Testis (tissue), 3 donors: ENCODE results near the gene FLACC1. TPM values are rescaled to one million over a fixed set of nuclear protein-coding genes. Genes with fewer than 3 reads are reported as not detected.

Source experiments
- DNase-seq: peaks from one replicate; pipeline ENCODE4 v3.0.0-alpha.2; 2019
- H3K27ac ChIP-seq, 2 donors: fragments of 200-600 bp; sonication (generic); one replicate each; pipeline ENCODE4 v1.5.1; 2019
- H3K27me3 ChIP-seq: fragments of 200-600 bp; sonication (generic); one replicate; pipeline ENCODE4 v1.5.1; 2019
- H3K36me3 ChIP-seq: fragments of 200-600 bp; sonication (generic); one replicate; pipeline ENCODE4 v1.5.1; 2017; ENCODE audit warnings: low read depth; ENCODE audit errors: missing control alignments
- H3K4me1 ChIP-seq: fragments of 200-600 bp; sonication (generic); one replicate; pipeline ENCODE4 v1.5.1; 2019
- H3K4me3 ChIP-seq, 2 donors: fragments of 200-600 bp; sonication (generic); one replicate each; pipeline ENCODE4 v1.5.1; 2017 to 2019
- H3K9me3 ChIP-seq: fragments of 200-600 bp; sonication (generic); one replicate; pipeline ENCODE4 v1.5.1; 2017
- POLR2A ChIP-seq: fragments of 450-650 bp; IDR thresholded peaks from one replicate; pipeline ENCODE4 v1.6.1; 2017; ENCODE audit warnings: antibody characterized with exemption, mild to moderate bottlenecking, moderate library complexity
- WGBS, 2 donors: methylation state at CpG; one replicate each; pipeline ENCODE4 v1.1.5; 2018; 5-methylcytosine and 5-hydroxymethylcytosine counted together
- intact Hi-C: fragments of 100-400 bp; cut with DNase I; formaldehyde crosslinking; loops from one replicate; pipeline ENCODE4 v1.15.1; 2023; ENCODE audit warnings: low total_unique reads
- polyA plus RNA-seq: library from polyadenylated mRNA; stranded (reverse); fragments of 350-450 nt; fragmentation: Illumina TruSeq; extraction: RNeasy Lipid Tissue Mini Kit (QIAGEN cat#74804); gene quantifications from one replicate; pipeline ENCODE4 v1.2.3, GENCODE V29; 2014; ENCODE audit warnings: low read depth, low replicate concordance; ENCODE audit not compliant: insufficient read depth
- total RNA-seq, 2 donors: library from RNA; depleted of rRNA; stranded (reverse); fragments of >200 nt; gene quantifications; one replicate each; pipeline ENCODE4 v1.2.3, GENCODE V29; 2016
- TF ChIP-seq, protein P1 (sequence below), 3 experiments: fragments of 450-650 bp in 2 of 3; fragments of 200-600 bp in 1 of 3; sonication (generic) in 1 of 3; IDR thresholded peaks; one replicate each; pipeline ENCODE4 v1.5.1; 2016 to 2019; ENCODE audit warnings: antibody characterized with exemption in 3 of 3, mild to moderate bottlenecking in 2 of 3, moderate library complexity in 1 of 3

The FLACC1 gene
- total and polyA plus RNA-seq, 3 donors from 2014 or later: 10.5 to 21.5 (median 20.4) TPM

DNA sequence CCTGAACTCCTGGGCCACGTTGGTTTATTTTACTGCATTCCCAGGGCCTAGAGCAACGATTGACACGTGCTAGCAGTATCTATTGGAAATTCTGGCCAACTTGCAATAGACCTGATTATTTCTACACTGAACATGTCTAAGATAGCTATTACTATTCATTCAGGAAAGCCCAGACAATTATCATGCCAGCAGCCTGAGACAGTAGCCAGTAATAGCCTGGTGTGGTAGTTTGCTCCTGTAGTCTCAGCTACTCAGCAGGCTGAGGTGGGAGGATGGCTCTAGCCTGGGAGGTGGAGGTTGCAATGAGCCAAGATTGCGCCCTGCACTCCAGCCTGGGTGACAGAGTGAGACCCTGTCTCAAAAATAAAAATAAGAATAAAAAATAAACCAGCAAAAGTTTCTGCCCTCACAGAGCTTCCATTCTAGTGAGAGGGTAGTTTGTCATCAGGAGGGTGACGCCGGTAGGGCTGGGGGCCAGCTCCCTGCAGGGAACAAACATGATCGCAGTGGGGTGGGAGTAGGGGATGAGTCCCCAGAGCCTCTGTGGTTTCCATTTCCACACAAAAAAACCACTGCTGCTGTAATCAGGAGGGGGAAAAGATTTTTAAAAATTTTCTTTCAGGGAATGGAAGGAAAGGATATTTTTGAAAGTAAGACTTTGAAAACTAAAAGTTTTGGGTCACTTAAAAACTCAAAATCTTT, 92.5 kb downstream of the FLACC1 start:
- H3K4me3 ChIP-seq: no peak overlapping the region
- WGBS, 2 donors: 89 to 95% methylated on average over 7 of the region's 7 CpGs
- no peaks in the 10 kb centered on the region for H3K9me3 ChIP-seq
- H3K36me3 ChIP-seq: no peaks in the 10 kb centered on the region
- no peak for DNase-seq
- intact Hi-C loops: no loop called here
- no peak overlapping the region for H3K27ac ChIP-seq
- no peaks in the 10 kb centered on the region for H3K27me3 ChIP-seq
- TF ChIP-seq, protein P1, sequence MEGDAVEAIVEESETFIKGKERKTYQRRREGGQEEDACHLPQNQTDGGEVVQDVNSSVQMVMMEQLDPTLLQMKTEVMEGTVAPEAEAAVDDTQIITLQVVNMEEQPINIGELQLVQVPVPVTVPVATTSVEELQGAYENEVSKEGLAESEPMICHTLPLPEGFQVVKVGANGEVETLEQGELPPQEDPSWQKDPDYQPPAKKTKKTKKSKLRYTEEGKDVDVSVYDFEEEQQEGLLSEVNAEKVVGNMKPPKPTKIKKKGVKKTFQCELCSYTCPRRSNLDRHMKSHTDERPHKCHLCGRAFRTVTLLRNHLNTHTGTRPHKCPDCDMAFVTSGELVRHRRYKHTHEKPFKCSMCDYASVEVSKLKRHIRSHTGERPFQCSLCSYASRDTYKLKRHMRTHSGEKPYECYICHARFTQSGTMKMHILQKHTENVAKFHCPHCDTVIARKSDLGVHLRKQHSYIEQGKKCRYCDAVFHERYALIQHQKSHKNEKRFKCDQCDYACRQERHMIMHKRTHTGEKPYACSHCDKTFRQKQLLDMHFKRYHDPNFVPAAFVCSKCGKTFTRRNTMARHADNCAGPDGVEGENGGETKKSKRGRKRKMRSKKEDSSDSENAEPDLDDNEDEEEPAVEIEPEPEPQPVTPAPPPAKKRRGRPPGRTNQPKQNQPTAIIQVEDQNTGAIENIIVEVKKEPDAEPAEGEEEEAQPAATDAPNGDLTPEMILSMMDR (IDR thresholded peaks at IDR 0.05): no peak
- TF ChIP-seq POLR2A: no peak
- H3K4me1 ChIP-seq: no peaks in the 10 kb centered on the region

DNA sequence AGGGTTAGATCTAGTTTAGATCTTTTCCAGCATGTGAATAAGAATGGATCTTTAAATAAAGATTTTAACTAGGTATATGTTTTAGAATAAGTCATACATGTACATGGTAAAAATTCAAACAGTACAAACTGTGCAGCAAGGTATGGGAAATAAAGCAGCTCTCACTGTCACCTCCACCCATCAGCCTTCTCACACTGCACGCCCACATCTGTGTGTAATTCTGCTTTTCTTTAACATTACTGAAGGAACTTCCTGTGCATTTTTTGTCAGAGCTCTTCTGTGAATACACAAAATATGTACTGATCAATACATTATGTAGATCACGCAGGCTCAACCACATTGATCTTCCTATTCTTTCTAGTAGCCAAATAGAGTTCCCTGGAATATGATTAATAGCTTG, 93.4 kb downstream of the FLACC1 start:
- Histone ChIP-seq H3K36me3 (no peaks in the 10 kb centered on the region), H3K4me1 (peaks cover under 1% of the 10 kb centered on the region), H3K27ac (no peak overlapping the region), H3K9me3 (no peaks in the 10 kb centered on the region), H3K27me3 (no peaks in the 10 kb centered on the region), H3K4me3 (no peak overlapping the region)
- TF ChIP-seq, protein P1 (IDR thresholded peaks at IDR 0.05): no peak
- TF ChIP-seq POLR2A: no peak
- no peak for DNase-seq
- intact Hi-C loops: no loop called here
- 94 to 97% methylated on average over 2 of the region's 2 CpGs for WGBS, 2 donors

DNA sequence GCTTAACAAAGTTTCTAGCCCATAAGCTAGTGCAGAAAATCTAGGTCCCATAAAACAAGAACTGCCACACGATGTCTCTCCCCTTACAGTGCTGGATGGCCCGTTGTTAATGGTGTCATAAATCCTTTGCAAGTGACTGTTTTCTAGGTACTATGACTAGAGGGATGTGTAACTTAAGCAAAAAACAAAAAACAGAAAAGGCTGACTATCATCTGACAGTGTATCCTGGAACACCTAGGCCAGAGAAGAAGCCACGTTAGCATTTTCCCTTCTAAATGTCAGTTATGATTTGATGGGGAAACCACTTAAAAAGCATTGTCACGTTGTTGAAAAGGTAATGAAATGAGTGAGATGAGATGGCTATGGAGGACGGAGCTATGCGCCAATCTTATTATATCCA, 94.4 kb downstream of the FLACC1 start:
- Histone ChIP-seq H3K9me3 (no peaks in the 10 kb centered on the region), H3K4me3 (no peak overlapping the region), H3K27ac (no peak overlapping the region), H3K4me1 (peaks cover 5% of the 10 kb centered on the region), H3K27me3 (no peaks in the 10 kb centered on the region), H3K36me3 (no peaks in the 10 kb centered on the region)
- no peak for TF ChIP-seq POLR2A
- TF ChIP-seq, protein P1 (IDR thresholded peaks at IDR 0.05): no peak
- WGBS, 2 donors: 79 to 81% methylated on average over 6 of the region's 6 CpGs
- intact Hi-C loops: no loop called here
- DNase-seq: no peak

DNA sequence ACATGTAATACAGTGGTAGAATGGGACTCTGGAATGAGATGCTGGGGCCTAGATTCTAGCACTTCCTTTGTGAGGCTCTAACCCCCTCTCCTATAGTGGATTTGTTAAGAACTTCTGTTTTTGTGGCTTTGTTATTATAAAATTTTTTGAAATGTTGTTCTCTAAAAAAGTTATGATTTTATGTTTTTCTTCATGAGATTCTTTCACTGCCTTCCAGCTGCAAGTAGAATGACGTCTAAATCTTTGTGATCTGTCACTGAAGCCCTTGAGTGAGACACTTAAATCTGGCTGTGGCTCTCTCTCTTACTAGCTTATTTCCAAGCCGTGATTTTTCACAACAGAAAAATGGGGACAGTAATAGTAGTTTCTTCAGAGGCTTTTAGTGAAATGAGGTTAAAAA, 95.2 kb downstream of the FLACC1 start:
- Histone ChIP-seq H3K4me3 (no peak overlapping the region), H3K9me3 (no peaks in the 10 kb centered on the region), H3K36me3 (no peaks in the 10 kb centered on the region), H3K27me3 (no peaks in the 10 kb centered on the region), H3K27ac (no peak overlapping the region), H3K4me1 (peaks cover 5% of the 10 kb centered on the region)
- TF ChIP-seq POLR2A: no peak
- TF ChIP-seq, protein P1 (IDR thresholded peaks at IDR 0.05): no peak
- WGBS, 2 donors: 71 to 88% methylated on average over 2 of the region's 2 CpGs
- no peak for DNase-seq
- intact Hi-C loops: no loop called here

DNA sequence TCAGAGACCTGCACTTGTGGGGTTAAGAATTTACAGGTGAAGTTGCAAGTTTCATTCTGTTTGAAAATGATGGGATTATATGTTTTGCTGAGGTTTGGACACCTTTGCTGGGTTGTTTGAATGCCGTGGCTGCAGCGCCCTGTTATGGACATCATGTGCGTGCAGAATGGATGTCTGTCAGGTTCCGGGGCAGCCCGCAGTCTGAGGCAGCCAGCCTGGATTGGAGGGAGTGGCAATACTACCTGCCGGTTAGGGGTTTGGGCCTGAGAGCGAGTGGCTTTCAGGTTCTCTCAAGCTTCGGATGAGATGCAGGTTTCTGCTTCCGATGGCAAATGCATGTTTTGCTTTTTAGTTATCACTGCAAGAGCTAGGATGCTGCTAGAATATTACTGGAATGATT, 95.7 kb downstream of the FLACC1 start:
- no peak for TF ChIP-seq POLR2A
- TF ChIP-seq, protein P1 (IDR thresholded peaks at IDR 0.05): no peak
- H3K27me3 ChIP-seq: no peaks in the 10 kb centered on the region
- peaks cover 5% of the 10 kb centered on the region for H3K4me1 ChIP-seq
- intact Hi-C loops: no loop called here
- no peak overlapping the region for H3K4me3 ChIP-seq
- no peaks in the 10 kb centered on the region for H3K36me3 ChIP-seq
- no peak for DNase-seq
- no peak overlapping the region for H3K27ac ChIP-seq
- WGBS, 2 donors: 78 to 90% methylated on average over 9 of the region's 9 CpGs
- H3K9me3 ChIP-seq: no peaks in the 10 kb centered on the region
